Neural cell (in vitro differentiated cells): ENCODE data around the gene OR51I2. TPM values are rescaled to one million over a fixed set of nuclear protein-coding genes. Genes with fewer than 3 reads are reported as not detected.

Source experiments
- H2AFZ ChIP-seq: fragments of 200-600, 300-800 bp; sonication (generic), shearing (Covaris generic); 2 replicates; pipeline ENCODE4 v1.6.0; 2014; ENCODE audit warnings: low read depth, mild to moderate bottlenecking, antibody characterized with exemption, low read length, moderate library complexity
- H3F3A ChIP-seq: fragments of 200-600 bp; shearing (Covaris generic); 2 replicates; pipeline ENCODE4 v1.6.1; 2016; ENCODE audit warnings: mild to moderate bottlenecking, moderate library complexity, mixed read lengths, antibody characterized with exemption, low read length; ENCODE audit not compliant: insufficient read depth, poor library complexity, severe bottlenecking
- H3K27ac ChIP-seq: fragments of 200-600, 300-800 bp; sonication (generic), shearing (Covaris generic); 2 replicates; pipeline ENCODE4 v1.5.1; 2014; ENCODE audit warnings: mild to moderate bottlenecking, low read length, moderate library complexity
- H3K27me3 ChIP-seq: fragments of 300-800, 200-600 bp; sonication (generic), shearing (Covaris generic); 2 replicates; pipeline ENCODE4 v1.6.0; 2014; ENCODE audit warnings: mild to moderate bottlenecking, low read depth, low read length, moderate library complexity; ENCODE audit not compliant: insufficient read depth
- H3K36me3 ChIP-seq: fragments of 300-800, 200-600 bp; sonication (generic), shearing (Covaris generic); 2 replicates; pipeline ENCODE4 v1.5.1; 2014; ENCODE audit warnings: mild to moderate bottlenecking, antibody characterized with exemption, low read length, moderate library complexity; ENCODE audit not compliant: insufficient read depth
- H3K4me2 ChIP-seq: fragments of 300-800, 200-600 bp; sonication (generic), shearing (Covaris generic); 2 replicates; pipeline ENCODE4 v1.6.0; 2014; ENCODE audit warnings: mild to moderate bottlenecking, low read length
- H3K4me3 ChIP-seq: fragments of 300-800, 200-600 bp; sonication (generic), shearing (Covaris generic); 2 replicates; pipeline ENCODE4 v1.5.1; 2014; ENCODE audit warnings: mild to moderate bottlenecking, low read length, moderate library complexity
- H3K79me2 ChIP-seq: fragments of 200-600 bp; shearing (Covaris generic); replicated peaks from 2 replicates; pipeline ENCODE4 v1.6.0; 2014; ENCODE audit warnings: mild to moderate bottlenecking, low read length, moderate library complexity; ENCODE audit not compliant: insufficient read depth
- H3K9ac ChIP-seq: fragments of 300-800, 200-600 bp; sonication (generic), shearing (Covaris generic); 2 replicates; pipeline ENCODE4 v1.6.1; 2016; ENCODE audit warnings: mild to moderate bottlenecking, low read length, mixed read lengths
- H3K9me2 ChIP-seq: fragments of 200-600 bp; shearing (Covaris generic); 2 replicates; pipeline ENCODE4 v1.6.1; 2016; ENCODE audit warnings: mild to moderate bottlenecking, low read length, mixed read lengths; ENCODE audit not compliant: insufficient read depth
- H3K9me3 ChIP-seq: fragments of 200-600, 300-800 bp; sonication (generic), shearing (Covaris generic); 2 replicates; pipeline ENCODE4 v1.6.1; 2016; ENCODE audit warnings: mild to moderate bottlenecking, mixed run types, low read length, moderate library complexity, mixed read lengths
- H4K20me1 ChIP-seq: fragments of 200-600 bp; shearing (Covaris generic); 2 replicates; pipeline ENCODE4 v1.6.1; 2016; ENCODE audit warnings: mild to moderate bottlenecking, mixed run types; ENCODE audit not compliant: insufficient read depth
- EP300 ChIP-seq: fragments of 450-650 bp; conservative IDR thresholded peaks from 2 replicates; pipeline ENCODE4 v1.6.1; 2014; ENCODE audit warnings: antibody characterized with exemption, mild to moderate bottlenecking, moderate library complexity; ENCODE audit not compliant: poor library complexity, severe bottlenecking
- EZH2 ChIP-seq: fragments of 200-600, 300-800 bp; shearing (Covaris generic), sonication (generic); IDR thresholded peaks from 2 replicates; pipeline ENCODE4 v1.6.1; 2014; ENCODE audit warnings: antibody characterized with exemption, low read length, borderline replicate concordance, mild to moderate bottlenecking; ENCODE audit not compliant: insufficient read depth, poor library complexity, severe bottlenecking
- MXI1 ChIP-seq: fragments of 450-650 bp; conservative IDR thresholded peaks from 2 replicates; pipeline ENCODE4 v1.6.1; 2014; ENCODE audit warnings: antibody characterized with exemption, mild to moderate bottlenecking; ENCODE audit not compliant: poor library complexity, severe bottlenecking
- POLR2AphosphoS5 ChIP-seq: IDR thresholded peaks from 2 replicates; pipeline ENCODE4 v1.6.1; 2012
- RAD21 ChIP-seq: fragments of 450-650 bp; conservative IDR thresholded peaks from 2 replicates; pipeline ENCODE4 v1.6.1; 2014; ENCODE audit warnings: antibody characterized with exemption, mild to moderate bottlenecking, moderate library complexity
- SMC3 ChIP-seq: fragments of 450-650 bp; conservative IDR thresholded peaks from 2 replicates; pipeline ENCODE4 v1.6.1; 2014; ENCODE audit warnings: antibody characterized with exemption, mild to moderate bottlenecking, moderate library complexity; ENCODE audit not compliant: poor library complexity
- TAF1 ChIP-seq: IDR thresholded peaks from 2 replicates; pipeline ENCODE4 v1.6.1; 2012; ENCODE audit warnings: low read depth
- polyA minus RNA-seq: library from RNA; depleted of rRNA, polyadenylated mRNA; stranded (reverse); fragments of >200 nt; gene quantifications from 2 replicates; pipeline ENCODE4 v1.2.3, GENCODE V29; 2014
- polyA plus RNA-seq: library from polyadenylated mRNA; depleted of rRNA; stranded (reverse); fragments of >200 nt; gene quantifications from 2 replicates; pipeline ENCODE4 v1.2.3, GENCODE V29; 2014
- TF ChIP-seq, protein P1 (sequence below): fragments of 450-650 bp; IDR thresholded peaks from 2 replicates; pipeline ENCODE4 v1.5.1; 2014; ENCODE audit warnings: antibody characterized with exemption, mild to moderate bottlenecking, moderate library complexity; ENCODE audit not compliant: poor library complexity, severe bottlenecking
- TF ChIP-seq, protein P2 (sequence below): IDR thresholded peaks from 2 replicates; pipeline ENCODE4 v1.6.1; 2012; ENCODE audit warnings: borderline replicate concordance

Gene OR51I2, protein sequence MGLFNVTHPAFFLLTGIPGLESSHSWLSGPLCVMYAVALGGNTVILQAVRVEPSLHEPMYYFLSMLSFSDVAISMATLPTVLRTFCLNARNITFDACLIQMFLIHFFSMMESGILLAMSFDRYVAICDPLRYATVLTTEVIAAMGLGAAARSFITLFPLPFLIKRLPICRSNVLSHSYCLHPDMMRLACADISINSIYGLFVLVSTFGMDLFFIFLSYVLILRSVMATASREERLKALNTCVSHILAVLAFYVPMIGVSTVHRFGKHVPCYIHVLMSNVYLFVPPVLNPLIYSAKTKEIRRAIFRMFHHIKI
- polyA plus RNA-seq: not detected in 2 replicates
- polyA minus RNA-seq: not detected in 2 replicates

DNA sequence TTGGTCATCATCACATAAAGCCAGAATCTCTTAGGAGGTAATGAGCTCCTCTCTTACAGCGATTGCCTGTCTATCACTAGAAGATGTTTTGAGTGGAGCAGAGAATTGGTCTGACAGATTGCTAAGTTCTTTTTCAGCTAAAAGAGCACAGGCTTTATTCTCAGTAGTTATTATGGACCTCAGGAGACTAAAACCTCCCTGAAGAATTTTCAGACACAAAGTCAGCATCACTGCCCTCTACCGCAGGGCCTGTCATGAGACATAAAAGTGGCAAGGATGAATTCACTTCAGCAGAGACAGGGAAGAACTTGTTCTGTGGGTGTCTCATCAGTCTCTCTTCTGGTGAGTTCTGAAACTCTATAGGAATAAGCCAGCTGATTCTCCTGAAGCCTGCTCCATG is at the start of gene OR51I2:
Gene OR51I2 (plus strand): TSS at position 301 of the 400 bp plus-strand sequence. CDS start 4,166 bp downstream, outside the sequence.
- no peak within 1 kb of the TSS for H2AFZ ChIP-seq
- no peaks in the 10 kb centered on the region for H3K9me3 ChIP-seq
- H3K9me2 ChIP-seq: no peaks in the 10 kb centered on the region
- no peak within 1 kb of the TSS for H3K4me2 ChIP-seq
- TF ChIP-seq EZH2 (no peak), EP300 (peak; percentile 64)
- no peak within 1 kb of the TSS for H3K27ac ChIP-seq
- no peak within 1 kb of the TSS for H3K9ac ChIP-seq
- no peaks in the 10 kb centered on the region for H3K27me3 ChIP-seq
- H3K36me3 ChIP-seq: no peaks in the 10 kb centered on the region
- no peaks in the 10 kb centered on the region for H3F3A ChIP-seq
- H3K4me3 ChIP-seq: no peak within 1 kb of the TSS
- no peaks in the 10 kb centered on the region for H4K20me1 ChIP-seq
- H3K79me2 ChIP-seq: no peaks in the 10 kb centered on the region

DNA sequence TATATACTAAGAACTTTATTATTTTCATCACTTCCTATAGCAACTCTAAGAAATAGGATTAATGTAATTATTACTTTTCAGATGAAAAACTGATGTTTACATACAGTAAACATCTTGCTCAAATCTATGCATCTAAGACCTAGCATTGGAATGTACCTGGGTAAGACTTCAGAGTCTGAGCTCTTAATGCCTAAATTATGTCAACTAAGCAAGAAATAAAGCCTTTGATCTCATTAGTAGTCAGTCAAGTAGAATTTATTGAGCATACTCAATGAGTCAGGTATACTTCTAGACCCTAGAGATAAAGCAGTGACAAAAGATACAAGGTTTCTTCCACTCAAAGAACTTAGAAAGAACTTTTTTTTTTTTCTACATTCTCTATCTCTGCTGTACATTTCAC is 44.0 kb upstream of the OR51I2 start:
- no peak overlapping the region for H3K9ac ChIP-seq
- TF ChIP-seq TAF1: no peak
- TF ChIP-seq MXI1: no peak

DNA sequence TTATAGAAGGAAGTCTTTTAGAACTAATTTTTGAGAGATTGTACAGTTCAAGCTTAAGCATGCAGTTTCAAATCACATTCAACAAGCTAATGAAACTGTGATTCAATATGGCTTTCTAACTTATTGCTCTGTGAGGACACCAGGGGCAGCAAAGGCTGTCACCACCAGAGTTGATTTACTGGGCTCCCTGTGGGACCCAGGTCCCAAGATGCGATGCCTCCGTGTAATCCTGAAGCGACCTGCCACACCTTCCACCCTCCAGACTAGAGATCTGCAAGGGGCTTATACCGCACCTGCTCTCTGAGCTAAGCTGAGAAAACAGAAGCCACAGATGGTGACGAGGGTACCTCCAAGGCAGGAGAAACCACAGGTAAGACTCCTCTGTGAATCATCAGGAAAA is 28.1 kb upstream of the OR51I2 start:
- Histone ChIP-seq H3K9me3 (no peaks in the 10 kb centered on the region), H2AFZ (no peak overlapping the region), H3K4me2 (no peak overlapping the region), H3K4me3 (no peak overlapping the region), H4K20me1 (no peaks in the 10 kb centered on the region), H3K9ac (no peak overlapping the region), H3K9me2 (no peaks in the 10 kb centered on the region), H3K36me3 (no peaks in the 10 kb centered on the region), H3K79me2 (no peaks in the 10 kb centered on the region), H3K27me3 (no peaks in the 10 kb centered on the region), H3F3A (no peaks in the 10 kb centered on the region), H3K27ac (no peak overlapping the region)
- no peak for TF ChIP-seq POLR2AphosphoS5
- TF ChIP-seq SMC3: no peak
- no peak for TF ChIP-seq RAD21
- TF ChIP-seq, protein P1, sequence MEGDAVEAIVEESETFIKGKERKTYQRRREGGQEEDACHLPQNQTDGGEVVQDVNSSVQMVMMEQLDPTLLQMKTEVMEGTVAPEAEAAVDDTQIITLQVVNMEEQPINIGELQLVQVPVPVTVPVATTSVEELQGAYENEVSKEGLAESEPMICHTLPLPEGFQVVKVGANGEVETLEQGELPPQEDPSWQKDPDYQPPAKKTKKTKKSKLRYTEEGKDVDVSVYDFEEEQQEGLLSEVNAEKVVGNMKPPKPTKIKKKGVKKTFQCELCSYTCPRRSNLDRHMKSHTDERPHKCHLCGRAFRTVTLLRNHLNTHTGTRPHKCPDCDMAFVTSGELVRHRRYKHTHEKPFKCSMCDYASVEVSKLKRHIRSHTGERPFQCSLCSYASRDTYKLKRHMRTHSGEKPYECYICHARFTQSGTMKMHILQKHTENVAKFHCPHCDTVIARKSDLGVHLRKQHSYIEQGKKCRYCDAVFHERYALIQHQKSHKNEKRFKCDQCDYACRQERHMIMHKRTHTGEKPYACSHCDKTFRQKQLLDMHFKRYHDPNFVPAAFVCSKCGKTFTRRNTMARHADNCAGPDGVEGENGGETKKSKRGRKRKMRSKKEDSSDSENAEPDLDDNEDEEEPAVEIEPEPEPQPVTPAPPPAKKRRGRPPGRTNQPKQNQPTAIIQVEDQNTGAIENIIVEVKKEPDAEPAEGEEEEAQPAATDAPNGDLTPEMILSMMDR: no peak
- no peak for TF ChIP-seq MXI1
- TF ChIP-seq EP300: no peak
- TF ChIP-seq EZH2: no peak
- no peak for TF ChIP-seq TAF1
- TF ChIP-seq, protein P2, sequence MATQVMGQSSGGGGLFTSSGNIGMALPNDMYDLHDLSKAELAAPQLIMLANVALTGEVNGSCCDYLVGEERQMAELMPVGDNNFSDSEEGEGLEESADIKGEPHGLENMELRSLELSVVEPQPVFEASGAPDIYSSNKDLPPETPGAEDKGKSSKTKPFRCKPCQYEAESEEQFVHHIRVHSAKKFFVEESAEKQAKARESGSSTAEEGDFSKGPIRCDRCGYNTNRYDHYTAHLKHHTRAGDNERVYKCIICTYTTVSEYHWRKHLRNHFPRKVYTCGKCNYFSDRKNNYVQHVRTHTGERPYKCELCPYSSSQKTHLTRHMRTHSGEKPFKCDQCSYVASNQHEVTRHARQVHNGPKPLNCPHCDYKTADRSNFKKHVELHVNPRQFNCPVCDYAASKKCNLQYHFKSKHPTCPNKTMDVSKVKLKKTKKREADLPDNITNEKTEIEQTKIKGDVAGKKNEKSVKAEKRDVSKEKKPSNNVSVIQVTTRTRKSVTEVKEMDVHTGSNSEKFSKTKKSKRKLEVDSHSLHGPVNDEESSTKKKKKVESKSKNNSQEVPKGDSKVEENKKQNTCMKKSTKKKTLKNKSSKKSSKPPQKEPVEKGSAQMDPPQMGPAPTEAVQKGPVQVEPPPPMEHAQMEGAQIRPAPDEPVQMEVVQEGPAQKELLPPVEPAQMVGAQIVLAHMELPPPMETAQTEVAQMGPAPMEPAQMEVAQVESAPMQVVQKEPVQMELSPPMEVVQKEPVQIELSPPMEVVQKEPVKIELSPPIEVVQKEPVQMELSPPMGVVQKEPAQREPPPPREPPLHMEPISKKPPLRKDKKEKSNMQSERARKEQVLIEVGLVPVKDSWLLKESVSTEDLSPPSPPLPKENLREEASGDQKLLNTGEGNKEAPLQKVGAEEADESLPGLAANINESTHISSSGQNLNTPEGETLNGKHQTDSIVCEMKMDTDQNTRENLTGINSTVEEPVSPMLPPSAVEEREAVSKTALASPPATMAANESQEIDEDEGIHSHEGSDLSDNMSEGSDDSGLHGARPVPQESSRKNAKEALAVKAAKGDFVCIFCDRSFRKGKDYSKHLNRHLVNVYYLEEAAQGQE: no peak

More for the DNA sequence above, 44.0 kb upstream of the OR51I2 start:
- Histone ChIP-seq H3K4me2 (no peak overlapping the region), H4K20me1 (no peaks in the 10 kb centered on the region), H3F3A (no peaks in the 10 kb centered on the region), H3K4me3 (no peak overlapping the region), H3K27ac (no peak overlapping the region), H3K9me3 (no peaks in the 10 kb centered on the region), H3K27me3 (no peaks in the 10 kb centered on the region), H3K36me3 (no peaks in the 10 kb centered on the region), H2AFZ (no peak overlapping the region), H3K79me2 (no peaks in the 10 kb centered on the region), H3K9me2 (no peaks in the 10 kb centered on the region)
